Stimulated activated CD8-positive, alpha-beta memory T cell treated with anti-CD3 and anti-CD28 coated beads, Interleukin-15, amount 100 ng/mL, for 4 hours (primary cell): Measurements from ENCODE around the gene PPP1R1B.

ENCODE experiments used
- DNase-seq, 2 donors: peaks; one replicate each; pipeline ENCODE4 v3.0.0-alpha.2; 2020; ENCODE audit warnings: low read depth in 2 of 2

Gene PPP1R1B

DNA sequence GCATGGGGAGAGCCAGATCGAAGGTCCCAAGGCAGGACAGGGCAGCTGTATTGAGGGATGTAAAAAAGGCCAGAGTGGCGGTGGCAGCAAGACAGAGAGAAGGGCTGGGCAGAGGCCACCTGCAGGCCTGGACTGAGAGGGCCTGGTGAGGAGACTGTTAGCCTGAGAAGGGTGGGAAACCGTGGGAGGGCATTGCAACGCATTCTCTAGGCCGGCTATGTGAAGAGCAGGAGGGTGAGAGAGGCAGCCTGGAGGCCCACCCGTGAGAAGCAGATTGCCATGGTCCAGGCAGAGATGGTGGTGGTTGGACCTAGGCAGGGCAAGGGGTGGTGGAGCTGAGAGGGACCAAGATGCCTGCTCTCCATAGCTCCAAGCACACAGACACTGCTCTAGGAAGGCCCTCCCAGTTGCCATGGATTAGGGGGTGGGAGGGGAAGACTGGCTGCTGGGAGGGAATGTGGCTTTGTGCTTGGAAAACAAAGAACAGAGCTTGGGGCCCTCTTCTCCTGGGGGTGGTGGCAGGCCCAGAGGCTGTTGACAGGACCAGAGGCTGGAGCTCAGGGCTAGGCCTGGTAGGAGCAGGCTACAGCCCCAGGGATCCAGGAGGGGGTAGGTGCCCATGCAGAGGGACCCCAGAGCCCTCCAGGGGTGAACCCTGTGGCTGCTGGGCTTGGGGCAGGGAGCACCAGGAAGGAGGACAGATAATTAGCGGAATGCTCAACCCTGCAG, 26.0 kb downstream of the PPP1R1B start:
- no peak for DNase-seq

DNA sequence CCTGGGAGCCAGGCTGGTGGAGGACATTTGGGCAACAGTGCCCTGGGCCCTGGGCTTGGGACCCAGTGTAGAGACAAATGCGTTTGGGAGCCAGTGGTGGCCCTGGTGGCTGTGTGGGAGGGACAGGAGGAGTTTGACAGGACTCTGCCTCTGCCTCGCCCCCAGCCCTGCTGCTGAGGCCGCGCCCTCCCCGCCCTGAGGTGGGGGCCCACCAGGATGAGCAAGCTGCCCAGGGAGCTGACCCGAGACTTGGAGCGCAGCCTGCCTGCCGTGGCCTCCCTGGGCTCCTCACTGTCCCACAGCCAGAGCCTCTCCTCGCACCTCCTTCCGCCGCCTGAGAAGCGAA, 26.5 kb downstream of the PPP1R1B start:
- no peak for DNase-seq

DNA sequence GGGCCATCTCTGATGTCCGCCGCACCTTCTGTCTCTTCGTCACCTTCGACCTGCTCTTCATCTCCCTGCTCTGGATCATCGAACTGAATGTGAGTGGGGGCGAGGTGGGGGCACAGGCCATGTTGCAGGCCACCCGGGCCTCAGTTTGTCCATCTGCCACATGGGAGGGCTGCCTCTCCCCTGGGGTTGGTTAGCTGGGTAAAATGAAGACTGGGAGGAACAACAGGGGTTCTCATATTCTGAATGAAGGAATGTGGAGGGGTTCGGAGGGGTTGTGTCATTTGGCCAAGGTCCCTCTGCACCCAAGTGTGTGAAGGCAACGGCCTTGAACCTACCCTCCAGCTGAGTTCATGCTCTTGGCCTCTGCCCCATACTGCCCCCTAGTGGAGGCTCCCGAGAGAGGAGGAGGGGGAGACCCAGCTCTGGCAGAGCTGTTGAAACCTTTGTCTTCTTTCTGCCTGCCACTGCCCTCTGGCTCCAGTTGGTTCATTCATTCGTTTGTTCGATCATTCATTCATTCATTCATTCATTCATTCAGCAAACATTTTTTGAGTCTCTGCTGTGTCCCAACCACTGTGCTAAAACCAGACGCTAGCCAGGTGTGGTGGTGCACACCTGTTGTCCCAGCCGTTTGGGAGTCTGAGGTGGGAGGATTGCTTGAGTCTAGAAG, 27.0 kb downstream of the PPP1R1B start:
- peak; percentile 28 to 60 for DNase-seq

DNA sequence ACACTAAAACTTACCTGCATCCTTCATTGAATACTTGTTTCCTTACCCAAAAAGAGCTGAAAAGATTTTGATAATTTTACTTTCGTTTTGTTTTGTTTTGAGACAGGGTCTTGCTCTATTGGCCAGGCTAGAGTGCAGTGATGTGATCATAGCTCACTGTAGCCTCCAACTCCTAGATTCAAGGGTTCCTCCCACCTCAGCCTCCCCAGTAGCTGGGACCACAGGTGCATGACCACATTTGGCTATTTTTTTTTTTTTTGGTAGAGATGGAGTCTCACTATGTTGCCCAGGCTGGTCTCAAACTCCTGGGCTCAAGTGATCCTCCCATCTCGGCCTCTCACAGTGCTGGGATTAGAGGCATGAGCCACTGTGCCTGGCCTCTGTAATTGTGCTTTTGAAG, 28.4 kb downstream of the PPP1R1B start:
- DNase-seq, result no peak

DNA sequence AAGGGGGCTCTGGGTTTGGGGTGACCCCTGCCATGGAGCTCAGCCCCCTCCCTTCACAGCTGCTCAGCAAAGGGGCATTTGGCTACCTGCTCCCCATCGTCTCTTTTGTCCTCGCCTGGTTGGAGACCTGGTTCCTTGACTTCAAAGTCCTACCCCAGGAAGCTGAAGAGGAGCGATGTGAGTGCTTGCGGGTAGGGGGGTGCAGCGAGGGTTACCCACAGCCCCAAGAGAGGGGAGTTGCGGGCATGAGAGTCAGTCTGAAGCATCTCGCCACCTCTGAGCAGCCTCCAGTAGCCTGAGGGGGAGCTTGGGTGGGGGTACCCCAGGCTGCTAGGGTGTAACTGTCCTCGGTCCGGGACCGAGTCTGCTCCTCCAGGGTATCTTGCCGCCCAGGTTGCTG, 31.6 kb downstream of the PPP1R1B start:
- DNase-seq, result no peak

DNA sequence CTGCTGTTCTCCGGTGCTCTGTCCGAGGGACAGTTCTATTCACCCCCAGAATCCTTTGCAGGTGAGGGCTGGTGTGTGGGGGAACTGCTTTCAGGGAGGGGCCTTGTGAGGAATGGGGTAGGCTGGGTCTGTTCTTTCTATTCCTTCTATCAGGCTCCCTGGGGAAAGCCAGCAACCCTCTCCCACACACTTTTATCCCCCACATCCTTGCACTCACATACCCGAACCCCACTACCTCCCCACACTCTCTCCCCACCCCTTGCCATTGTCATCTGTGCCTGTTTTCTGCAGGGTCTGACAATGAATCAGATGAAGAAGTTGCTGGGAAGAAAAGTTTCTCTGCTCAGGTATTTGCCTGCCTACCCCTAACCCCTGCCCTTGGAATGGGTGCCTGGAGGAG, 32.0 kb downstream of the PPP1R1B start:
- no peak for DNase-seq

DNA sequence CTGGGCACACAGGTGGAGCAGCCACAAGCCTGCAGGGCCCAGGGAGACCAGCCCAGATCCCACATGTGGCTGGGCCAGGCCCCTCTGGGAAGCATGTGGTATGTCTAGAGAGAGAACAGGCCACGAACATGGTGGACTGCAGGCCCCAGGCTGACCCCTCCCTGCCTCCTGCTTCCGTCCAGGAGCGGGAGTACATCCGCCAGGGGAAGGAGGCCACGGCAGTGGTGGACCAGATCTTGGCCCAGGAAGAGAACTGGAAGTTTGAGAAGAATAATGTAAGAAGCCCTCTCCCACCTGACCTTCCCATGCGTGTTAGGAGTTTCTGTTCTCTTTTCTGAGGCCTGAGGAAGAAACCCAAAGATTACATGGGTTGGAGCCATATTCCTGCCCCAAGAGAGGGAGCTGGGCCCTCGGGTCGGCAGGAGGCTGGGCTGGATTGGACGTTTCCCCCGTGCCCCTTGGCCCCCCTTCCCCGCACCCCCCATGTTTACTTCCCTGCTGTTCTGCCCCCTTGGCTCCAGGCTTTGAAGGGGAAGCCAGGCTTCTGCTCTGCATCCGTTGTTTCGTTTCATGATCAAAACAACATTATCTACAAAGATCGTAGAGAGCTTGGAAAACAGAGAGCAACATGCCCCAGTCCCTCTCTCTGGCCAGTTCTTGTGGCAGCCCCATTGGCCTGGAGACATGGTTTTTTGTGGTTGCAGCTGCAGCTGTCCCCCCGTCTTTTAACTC, 32.7 kb downstream of the PPP1R1B start:
- DNase-seq, result no peak

DNA sequence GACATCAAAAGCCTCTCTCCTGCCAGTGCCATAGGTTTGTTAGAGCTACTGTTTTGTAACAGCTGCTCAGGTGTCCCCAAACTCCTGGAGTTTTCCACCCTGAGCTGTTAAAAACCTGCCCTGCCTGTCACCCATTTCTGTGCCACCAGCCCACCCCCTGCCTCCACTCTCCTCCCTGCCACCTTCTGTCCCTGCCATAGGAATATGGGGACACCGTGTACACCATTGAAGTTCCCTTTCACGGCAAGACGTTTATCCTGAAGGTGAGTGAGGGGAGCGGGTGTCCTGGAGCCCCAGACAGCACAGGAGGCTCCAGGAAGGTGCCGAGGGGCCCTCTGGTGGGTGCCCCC, 33.2 kb downstream of the PPP1R1B start:
- DNase-seq, result no peak

DNA sequence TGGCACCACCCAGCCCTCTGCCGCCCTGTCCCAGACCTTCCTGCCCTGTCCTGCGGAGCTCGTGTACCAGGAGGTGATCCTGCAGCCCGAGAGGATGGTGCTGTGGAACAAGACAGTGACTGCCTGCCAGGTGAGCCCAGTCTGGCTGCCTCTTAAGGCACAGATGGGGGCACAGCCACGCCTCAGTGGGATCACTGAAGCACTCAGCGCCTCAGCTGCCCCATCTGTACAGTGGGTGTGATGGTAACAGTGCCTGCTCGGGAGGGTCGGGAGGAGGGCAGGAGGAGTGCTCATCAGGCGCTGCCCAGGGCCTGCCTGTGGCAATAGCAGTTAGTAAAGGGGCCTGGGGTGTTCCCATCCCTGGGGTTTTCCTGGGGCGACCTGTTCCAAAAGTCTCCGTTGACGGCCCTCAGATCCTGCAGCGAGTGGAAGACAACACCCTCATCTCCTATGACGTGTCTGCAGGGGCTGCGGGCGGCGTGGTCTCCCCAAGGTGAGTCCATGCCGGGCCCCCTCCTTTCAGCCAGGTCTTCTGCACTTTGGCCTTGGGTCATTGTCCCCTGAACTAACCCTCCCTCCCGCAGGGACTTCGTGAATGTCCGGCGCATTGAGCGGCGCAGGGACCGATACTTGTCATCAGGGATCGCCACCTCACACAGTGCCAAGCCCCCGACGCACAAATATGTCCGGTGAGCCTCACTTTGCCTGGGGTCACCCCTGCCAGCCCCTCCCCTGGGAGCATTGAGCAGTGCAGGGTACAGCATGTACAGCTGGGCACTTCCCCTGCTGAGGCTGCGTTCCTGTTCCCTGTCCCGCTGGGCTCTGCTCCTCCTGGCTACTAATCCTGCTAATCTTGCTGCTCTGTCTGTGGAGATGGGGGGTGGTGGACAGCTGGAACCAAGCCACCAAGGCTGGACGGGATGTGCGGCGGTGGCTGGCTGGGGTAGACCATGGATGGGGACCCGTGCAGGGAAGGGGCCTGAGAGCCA, 33.9 kb downstream of the PPP1R1B start:
- DNase-seq, result no peak

DNA sequence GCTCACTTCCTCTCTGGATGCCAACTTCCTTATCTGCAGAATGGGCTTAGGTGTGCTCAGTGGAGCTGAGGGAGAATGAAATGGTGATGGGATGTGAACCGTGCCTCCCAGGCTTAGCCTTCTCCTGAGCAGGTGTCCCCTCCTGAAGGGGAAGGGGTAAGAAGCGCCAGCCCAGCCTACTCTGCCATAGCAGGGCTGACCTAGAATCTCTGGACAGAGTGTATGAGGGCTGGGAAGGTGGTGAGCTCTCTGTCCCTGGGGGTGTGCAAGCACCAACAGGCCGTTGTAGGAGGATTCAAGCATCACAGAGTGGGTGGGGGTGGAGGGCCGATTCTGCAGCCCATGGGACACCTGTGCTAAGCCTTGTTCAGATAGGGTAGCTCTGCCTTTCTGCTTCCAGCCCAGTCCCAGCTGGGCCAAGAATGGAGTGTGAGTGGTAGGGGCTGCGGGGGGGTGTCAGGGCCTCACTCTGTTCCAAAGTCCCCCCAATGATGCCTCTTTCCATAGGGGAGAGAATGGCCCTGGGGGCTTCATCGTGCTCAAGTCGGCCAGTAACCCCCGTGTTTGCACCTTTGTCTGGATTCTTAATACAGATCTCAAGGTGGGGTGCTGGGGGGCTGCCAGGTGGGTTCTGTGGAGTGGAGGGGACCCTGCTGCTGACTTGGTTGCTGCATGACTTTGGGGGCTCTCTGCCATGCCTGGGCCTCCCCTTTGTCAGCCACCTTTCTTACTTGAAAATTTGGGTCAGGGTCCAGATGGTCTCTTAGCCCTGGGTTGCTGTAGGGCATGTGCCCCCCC, 35.2 kb downstream of the PPP1R1B start:
- DNase-seq, result no peak

DNA sequence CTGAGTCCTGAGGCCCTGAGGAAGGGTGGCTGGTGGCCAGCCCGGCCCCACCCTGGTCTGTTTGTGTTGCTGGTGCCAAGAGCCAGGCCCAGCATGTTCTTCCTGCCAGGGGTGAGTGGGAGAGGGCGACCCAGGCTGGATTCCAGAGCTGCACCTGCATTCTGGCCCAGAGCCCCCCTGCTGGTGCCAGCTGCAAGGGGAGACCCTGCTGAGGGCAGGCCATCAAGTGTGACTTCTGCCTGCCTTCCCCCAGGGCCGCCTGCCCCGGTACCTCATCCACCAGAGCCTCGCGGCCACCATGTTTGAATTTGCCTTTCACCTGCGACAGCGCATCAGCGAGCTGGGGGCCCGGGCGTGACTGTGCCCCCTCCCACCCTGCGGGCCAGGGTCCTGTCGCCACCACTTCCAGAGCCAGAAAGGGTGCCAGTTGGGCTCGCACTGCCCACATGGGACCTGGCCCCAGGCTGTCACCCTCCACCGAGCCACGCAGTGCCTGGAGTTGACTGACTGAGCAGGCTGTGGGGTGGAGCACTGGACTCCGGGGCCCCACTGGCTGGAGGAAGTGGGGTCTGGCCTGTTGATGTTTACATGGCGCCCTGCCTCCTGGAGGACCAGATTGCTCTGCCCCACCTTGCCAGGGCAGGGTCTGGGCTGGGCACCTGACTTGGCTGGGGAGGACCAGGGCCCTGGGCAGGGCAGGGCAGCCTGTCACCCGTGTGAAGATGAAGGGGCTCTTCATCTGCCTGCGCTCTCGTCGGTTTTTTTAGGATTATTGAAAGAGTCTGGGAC, 36.0 kb downstream of the PPP1R1B start:
- DNase-seq, result no peak

DNA sequence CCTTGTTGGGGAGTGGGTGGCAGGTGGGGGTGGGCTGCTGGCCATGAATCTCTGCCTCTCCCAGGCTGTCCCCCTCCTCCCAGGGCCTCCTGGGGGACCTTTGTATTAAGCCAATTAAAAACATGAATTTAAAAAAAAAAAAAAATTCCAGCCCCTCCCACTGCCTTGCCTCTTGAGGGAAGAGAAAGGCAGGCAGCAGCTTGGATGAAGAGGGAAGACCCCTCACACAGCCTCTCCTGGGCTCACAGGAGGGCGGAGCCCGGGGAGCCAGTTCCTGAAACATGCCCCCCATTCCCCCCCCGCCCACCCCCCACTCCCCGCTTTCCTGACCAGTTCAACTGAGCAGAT, 36.6 kb downstream of the PPP1R1B start:
- DNase-seq, result no peak

DNA sequence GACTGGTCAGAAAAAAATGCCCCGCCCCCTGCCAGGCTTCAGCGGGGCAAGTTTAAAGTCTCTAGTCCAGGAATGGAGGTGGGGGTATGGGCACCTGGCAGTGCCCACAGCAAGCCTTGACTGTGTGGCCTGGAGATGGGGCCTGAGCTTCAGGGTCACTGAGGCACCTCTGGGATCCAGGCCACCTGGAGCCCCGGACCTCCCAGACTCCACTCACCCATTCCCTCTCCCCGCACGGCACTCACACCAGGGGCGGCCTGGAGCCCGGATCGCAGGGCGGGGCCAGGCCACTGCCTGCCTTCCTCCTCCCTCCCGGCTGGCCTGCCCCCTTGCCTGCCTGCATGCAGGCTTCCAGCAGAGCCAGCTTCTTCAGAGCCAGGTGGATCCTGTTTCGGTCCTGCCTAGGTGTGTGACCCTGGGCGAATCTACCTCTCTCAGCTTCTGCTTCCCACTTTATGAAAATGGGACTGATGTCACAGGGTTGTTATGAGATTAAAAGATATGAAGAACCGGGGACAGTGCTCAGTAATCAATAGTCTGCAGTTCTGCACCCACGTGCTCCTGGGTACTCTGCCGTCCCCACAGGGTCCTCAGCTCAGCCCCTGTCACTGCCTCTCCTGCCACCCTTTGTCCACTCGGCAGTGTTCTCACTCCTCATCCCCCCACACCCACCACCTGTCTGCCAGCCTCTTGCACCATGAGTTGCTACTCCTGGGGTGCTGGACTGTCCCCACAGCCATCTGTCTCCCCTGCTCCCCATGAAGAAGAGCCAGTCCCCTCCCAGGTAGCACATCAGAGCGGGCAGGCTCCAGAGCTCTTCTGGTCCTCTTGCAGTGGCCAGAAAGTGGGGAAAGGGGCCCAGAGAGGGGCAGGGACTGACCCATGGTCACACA, 37.2 kb downstream of the PPP1R1B start:
- DNase-seq, result no peak

DNA sequence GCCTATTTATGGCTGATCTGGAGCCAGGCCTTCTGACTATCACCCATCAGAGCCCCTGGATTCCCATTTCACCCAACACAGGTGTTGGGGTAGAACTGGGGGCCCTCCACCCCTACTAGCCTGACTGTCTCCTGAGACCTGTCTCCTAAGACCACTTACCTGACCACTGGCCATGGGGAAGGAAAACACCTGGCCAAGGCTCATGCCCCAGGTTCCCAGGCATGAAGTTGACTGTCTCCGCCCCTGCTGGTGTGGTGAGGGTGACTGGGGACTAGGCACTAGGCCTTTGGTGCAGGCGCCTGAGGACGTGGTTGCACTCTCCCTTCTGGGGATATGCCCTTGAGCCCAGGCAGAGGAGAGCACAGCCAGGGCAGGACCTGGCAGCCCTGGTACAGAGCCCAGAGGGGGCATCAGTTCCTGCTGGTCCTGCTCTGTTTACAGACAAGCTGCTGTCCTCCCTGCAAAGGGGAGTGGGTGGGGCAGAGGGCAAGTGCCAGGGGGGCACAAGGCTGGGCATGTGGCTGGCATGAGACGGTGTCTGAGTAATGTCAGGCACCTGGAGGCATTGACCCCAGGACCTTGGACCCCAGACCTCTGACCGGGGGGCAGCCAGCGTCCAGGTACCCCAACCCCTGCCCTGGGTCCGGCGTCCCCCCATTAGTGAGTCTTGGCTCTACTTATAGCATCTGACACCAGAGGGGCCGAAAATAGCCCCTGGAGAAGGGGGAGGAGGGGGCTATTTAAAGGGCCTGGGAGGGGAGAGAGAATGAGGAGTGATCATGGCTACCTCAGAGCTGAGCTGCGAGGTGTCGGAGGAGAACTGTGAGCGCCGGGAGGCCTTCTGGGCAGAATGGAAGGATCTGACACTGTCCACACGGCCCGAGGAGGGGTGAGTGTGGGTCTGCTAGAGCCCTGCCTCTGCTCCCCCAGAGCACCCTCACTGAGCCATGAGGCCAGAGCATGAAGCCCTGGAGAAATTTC, 38.1 kb downstream of the PPP1R1B start, which contains the start of gene TCAP:
TCAP (plus strand) TSS at position 769 of the 981 bp plus-strand sequence; CDS start at position 780, 11 bp downstream.
- no peak for DNase-seq

DNA sequence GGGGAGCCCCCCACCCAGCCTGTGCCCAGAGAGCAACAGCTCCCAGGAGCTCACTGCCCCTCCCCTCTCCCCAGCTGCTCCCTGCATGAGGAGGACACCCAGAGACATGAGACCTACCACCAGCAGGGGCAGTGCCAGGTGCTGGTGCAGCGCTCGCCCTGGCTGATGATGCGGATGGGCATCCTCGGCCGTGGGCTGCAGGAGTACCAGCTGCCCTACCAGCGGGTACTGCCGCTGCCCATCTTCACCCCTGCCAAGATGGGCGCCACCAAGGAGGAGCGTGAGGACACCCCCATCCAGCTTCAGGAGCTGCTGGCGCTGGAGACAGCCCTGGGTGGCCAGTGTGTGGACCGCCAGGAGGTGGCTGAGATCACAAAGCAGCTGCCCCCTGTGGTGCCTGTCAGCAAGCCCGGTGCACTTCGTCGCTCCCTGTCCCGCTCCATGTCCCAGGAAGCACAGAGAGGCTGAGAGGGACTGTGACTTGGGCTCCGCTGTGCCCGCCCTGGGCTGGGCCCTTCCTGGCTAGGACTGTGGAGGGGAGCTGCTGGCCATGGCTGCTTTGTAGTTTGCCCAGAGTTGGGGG, 39.0 kb downstream of the PPP1R1B start:
- no peak for DNase-seq

DNA sequence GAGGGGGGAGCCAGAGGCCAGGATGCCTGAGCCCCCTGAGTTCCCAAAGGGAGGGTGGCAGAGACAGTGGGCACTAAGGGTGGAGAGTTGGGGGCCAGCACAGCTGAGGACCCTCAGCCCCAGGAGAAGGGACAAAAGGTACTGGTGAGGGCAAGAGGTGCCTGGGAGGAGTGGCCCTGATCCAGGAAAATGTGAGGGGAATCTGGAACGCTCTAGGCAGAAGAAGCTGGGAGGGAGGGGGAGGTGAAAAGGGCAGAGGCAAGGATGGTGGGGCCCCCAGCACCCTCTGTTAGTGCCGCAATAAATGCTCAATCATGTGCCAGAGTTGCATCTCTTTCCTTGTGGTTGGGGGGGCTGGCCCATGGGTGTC, 39.5 kb downstream of the PPP1R1B start:
- no peak for DNase-seq

DNA sequence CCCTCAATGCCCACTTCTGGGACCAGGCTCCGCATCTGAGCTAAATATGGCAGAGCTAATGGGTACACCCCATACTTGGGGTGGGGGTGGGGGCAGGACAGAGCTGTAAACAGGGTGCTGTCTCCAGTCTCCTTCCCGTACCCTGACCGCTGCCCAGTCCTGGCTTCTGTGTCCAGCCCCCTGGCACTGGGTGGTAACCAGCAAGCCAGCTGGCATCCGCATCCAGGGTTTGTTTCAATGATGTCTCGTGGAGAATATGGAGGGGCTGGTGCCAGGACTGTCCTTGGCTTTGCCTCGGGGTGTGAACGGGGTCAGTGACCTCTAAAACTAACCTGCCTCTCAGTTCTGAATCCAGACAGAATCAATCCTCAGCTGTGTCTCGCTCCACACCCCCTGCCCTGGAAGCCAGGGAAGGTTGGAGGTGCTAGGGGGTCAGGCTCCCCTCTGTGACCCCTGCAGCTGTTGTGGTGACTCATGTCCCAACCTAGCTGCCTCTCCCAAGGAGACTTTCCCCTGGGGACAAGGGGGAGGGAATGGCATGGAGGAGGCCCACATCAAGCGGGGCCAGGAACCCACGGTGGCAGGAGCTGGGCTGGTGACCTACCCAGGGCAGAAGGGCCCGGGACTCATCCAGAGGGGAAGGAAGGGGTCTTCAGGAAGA, 40.0 kb downstream of the PPP1R1B start:
- DNase-seq, result no peak
